Neutrophil (primary cell): ENCODE results near the gene ZNF799.
"Not testable (repeated sequence)": the region's sequence is repeated elsewhere in the genome, so short reads cannot be mapped to it uniquely, and the experiment has no call there.

Source experiments
- H3K27ac ChIP-seq: fragments of 200-600 bp; sonication (generic); 2 replicates; pipeline ENCODE4 v1.5.1; 2016; ENCODE audit warnings: mild to moderate bottlenecking, moderate library complexity
- H3K27me3 ChIP-seq: fragments of 200-600 bp; sonication (generic); 2 replicates; pipeline ENCODE4 v1.6.0; 2016; ENCODE audit warnings: mild to moderate bottlenecking
- H3K36me3 ChIP-seq: fragments of 200-600 bp; sonication (generic); 2 replicates; pipeline ENCODE4 v1.5.1; 2017
- H3K4me1 ChIP-seq, 2 experiments: fragments of 200-600 bp in 1 of 2; sonication (generic) in 1 of 2; 1 replicate in 1 of 2; 2 replicates in 1 of 2; pipeline versions ENCODE4 v1.5.1 to v1.6.1; 2013 to 2016; ENCODE audit warnings: low read depth in 1 of 2, low read length in 1 of 2, mild to moderate bottlenecking in 1 of 2, moderate library complexity in 1 of 2; ENCODE audit not compliant: control insufficient read depth in 1 of 2, insufficient read depth in 1 of 2
- H3K4me3 ChIP-seq, 2 experiments: fragments of 200-600 bp in 1 of 2; sonication (generic) in 1 of 2; 1 replicate in 1 of 2; 2 replicates in 1 of 2; pipeline ENCODE4 v1.5.1; 2013 to 2016; ENCODE audit warnings: low read depth in 1 of 2, low read length in 1 of 2, mild to moderate bottlenecking in 1 of 2, moderate library complexity in 1 of 2
- H3K9me3 ChIP-seq: fragments of 200-600 bp; sonication (generic); 2 replicates; pipeline ENCODE4 v1.5.1; 2016
- CTCF ChIP-seq: fragments of 200-600 bp; sonication (generic); IDR thresholded peaks from 2 replicates; pipeline ENCODE4 v1.5.1; 2016; ENCODE audit warnings: antibody characterized with exemption

Gene ZNF799

GRCh38 chr19:12400633-12401502 is at the start of gene ZNF799:
Gene ZNF799 (minus strand): TSS chr19:12401271. CDS start chr19:12401070, 201 bp downstream.
- H3K27ac ChIP-seq: peak within 1 kb of the TSS; percentile 79
- no peak for TF ChIP-seq CTCF

GRCh38 chr19:12450844-12451243 is 49.8 kb upstream of the ZNF799 start:
- H3K4me1 ChIP-seq: no peaks in the 10 kb centered on the region
- H3K9me3 ChIP-seq: no peaks in the 10 kb centered on the region
- TF ChIP-seq CTCF: no peak
- H3K27ac ChIP-seq: no peak overlapping the region
- no peaks in the 10 kb centered on the region for H3K27me3 ChIP-seq
- no peak overlapping the region for H3K4me3 ChIP-seq
- H3K36me3 ChIP-seq: no peaks in the 10 kb centered on the region

More at GRCh38 chr19:12400633-12401502, at the start of gene ZNF799:
- H3K4me1 ChIP-seq: peaks cover 6 to 9% of the 10 kb centered on the region in 2 experiments
- H3K27me3 ChIP-seq: no peaks in the 10 kb centered on the region
- no peaks in the 10 kb centered on the region for H3K9me3 ChIP-seq
- H3K4me3 ChIP-seq: peak within 1 kb of the TSS; percentile 90 to 91
- H3K36me3 ChIP-seq: no peaks in the 10 kb centered on the region

GRCh38 chr19:12448808-12449207 is 47.7 kb upstream of the ZNF799 start:
- Histone ChIP-seq H3K4me3 (no peak overlapping the region), H3K4me1 (no peaks in the 10 kb centered on the region), H3K36me3 (no peaks in the 10 kb centered on the region), H3K9me3 (no peaks in the 10 kb centered on the region), H3K27ac (no peak overlapping the region), H3K27me3 (no peaks in the 10 kb centered on the region)
- no peak for TF ChIP-seq CTCF

GRCh38 chr19:12440541-12441316 is 39.7 kb upstream of the ZNF799 start, which contains the start of gene ZNF443:
Gene ZNF443 (minus strand): TSS chr19:12441021. CDS start chr19:12440914, 107 bp downstream.
- H3K27ac ChIP-seq: peak within 1 kb of the TSS; percentile 71
- H3K4me1 ChIP-seq: peaks cover 4 to 12% of the 10 kb centered on the region in 2 experiments
- H3K9me3 ChIP-seq: no peaks in the 10 kb centered on the region
- no peaks in the 10 kb centered on the region for H3K27me3 ChIP-seq
- H3K36me3 ChIP-seq: no peaks in the 10 kb centered on the region
- TF ChIP-seq CTCF: no peak
- H3K4me3 ChIP-seq: peak within 1 kb of the TSS; percentile 89 to 93

GRCh38 chr19:12439686-12440540 is 38.8 kb upstream of the ZNF799 start:
- H3K36me3 ChIP-seq, H3K27me3 ChIP-seq, H3K9me3 ChIP-seq: not testable (repeated sequence)
- peak overlapping the region; percentile 89 to 93 for H3K4me3 ChIP-seq
- peak overlapping the region; percentile 71 for H3K27ac ChIP-seq
- peaks cover 4 to 12% of the 10 kb centered on the region in 2 experiments for H3K4me1 ChIP-seq

- peaks cover 11% of the 10 kb centered on the region for H3K36me3 ChIP-seq
- not testable (repeated sequence) for H3K27ac ChIP-seq, H3K27me3 ChIP-seq, H3K4me1 ChIP-seq, H3K4me3 ChIP-seq
- H3K9me3 ChIP-seq: peaks cover 15% of the 10 kb centered on the region
Observed at GRCh38 chr19:12430726-12431299, 29.7 kb upstream of the ZNF799 start.
